DND-41 (cell line): Measurements from ENCODE around the gene ZBP1.

Experiments
- ATAC-seq: fragments of 200-7000 bp; cut with Tn5 transposase; 3 replicates; pipeline ENCODE4 v1.9.1; 2021; ENCODE audit warnings: low read depth; ENCODE audit not compliant: insufficient read depth
- DNase-seq: peaks from one replicate; pipeline ENCODE4 v3.0.0-alpha.2; 2020
- H2AFZ ChIP-seq: 2 replicates; pipeline ENCODE4 v1.6.0; 2012; ENCODE audit warnings: low read depth, low read length
- H3K27ac ChIP-seq: 2 replicates; pipeline ENCODE4 v1.5.1; 2012; ENCODE audit warnings: low read length, inconsistent platforms
- H3K27me3 ChIP-seq: fragments of 200-600 bp; sonication (generic); 2 replicates; pipeline ENCODE4 v1.6.0; 2012; ENCODE audit warnings: low read length, mild to moderate bottlenecking, inconsistent platforms; ENCODE audit not compliant: insufficient read depth, poor library complexity
- H3K36me3 ChIP-seq: 2 replicates; pipeline ENCODE4 v1.5.1; 2012; ENCODE audit warnings: low read length, inconsistent platforms; ENCODE audit not compliant: insufficient read depth
- H3K4me1 ChIP-seq: 2 replicates; pipeline ENCODE4 v1.5.1; 2012; ENCODE audit warnings: mild to moderate bottlenecking, low read length; ENCODE audit not compliant: insufficient read depth
- H3K4me2 ChIP-seq: 2 replicates; pipeline ENCODE4 v1.6.0; 2012; ENCODE audit warnings: mild to moderate bottlenecking, moderate library complexity, low read length, inconsistent platforms; ENCODE audit not compliant: insufficient read depth
- H3K4me3 ChIP-seq, 2 experiments: fragments of 200-600 bp in 1 of 2; shearing (Covaris generic) in 1 of 2; 2 replicates each; pipeline ENCODE4 v1.5.1; 2012 to 2016; ENCODE audit warnings: inconsistent platforms in 2 of 2, low read length in 2 of 2, mild to moderate bottlenecking in 2 of 2, low read depth in 1 of 2, moderate library complexity in 1 of 2
- H3K79me2 ChIP-seq: 2 replicates; pipeline ENCODE4 v1.6.0; 2012; ENCODE audit warnings: low read length, inconsistent platforms; ENCODE audit not compliant: insufficient read depth
- H3K9ac ChIP-seq: 2 replicates; pipeline ENCODE4 v1.6.0; 2012; ENCODE audit warnings: low read depth, mild to moderate bottlenecking, inconsistent platforms, low read length, moderate library complexity
- H3K9me3 ChIP-seq: 2 replicates; pipeline ENCODE4 v1.5.1; 2012; ENCODE audit warnings: low read length, moderate library complexity, mild to moderate bottlenecking, inconsistent platforms; ENCODE audit not compliant: insufficient read depth, severe bottlenecking
- H4K20me1 ChIP-seq: 2 replicates; pipeline ENCODE4 v1.6.0; 2012; ENCODE audit warnings: low read length; ENCODE audit not compliant: insufficient read depth
- EZH2 ChIP-seq: IDR thresholded peaks from 3 replicates; pipeline ENCODE4 v1.6.1; 2012; ENCODE audit warnings: borderline replicate concordance, low read depth, mild to moderate bottlenecking, moderate library complexity, low read length, inconsistent platforms; ENCODE audit not compliant: severe bottlenecking
- TF ChIP-seq, protein P1 (sequence below): IDR thresholded peaks from 2 replicates; pipeline ENCODE4 v1.5.1; 2012; ENCODE audit warnings: borderline replicate concordance, low read length, moderate library complexity, mild to moderate bottlenecking; ENCODE audit not compliant: poor library complexity, severe bottlenecking; ENCODE audit errors: extremely low read depth

The ZBP1 gene

GRCh38 chr20:57614490-57615444, 5.5 kb downstream of the ZBP1 start:
- Histone ChIP-seq H3K4me1 (peaks cover 21% of the 10 kb centered on the region), H3K36me3 (no peaks in the 10 kb centered on the region), H3K79me2 (no peaks in the 10 kb centered on the region), H2AFZ (no peak overlapping the region), H3K27ac (no peak overlapping the region), H3K9ac (no peak overlapping the region), H3K27me3 (peaks cover 22% of the 10 kb centered on the region), H3K4me3 (no peak overlapping the region), H3K4me2 (no peak overlapping the region), H4K20me1 (peaks cover 66% of the 10 kb centered on the region), H3K9me3 (no peaks in the 10 kb centered on the region)
- TF ChIP-seq EZH2, result no peak
- TF ChIP-seq, protein P1, sequence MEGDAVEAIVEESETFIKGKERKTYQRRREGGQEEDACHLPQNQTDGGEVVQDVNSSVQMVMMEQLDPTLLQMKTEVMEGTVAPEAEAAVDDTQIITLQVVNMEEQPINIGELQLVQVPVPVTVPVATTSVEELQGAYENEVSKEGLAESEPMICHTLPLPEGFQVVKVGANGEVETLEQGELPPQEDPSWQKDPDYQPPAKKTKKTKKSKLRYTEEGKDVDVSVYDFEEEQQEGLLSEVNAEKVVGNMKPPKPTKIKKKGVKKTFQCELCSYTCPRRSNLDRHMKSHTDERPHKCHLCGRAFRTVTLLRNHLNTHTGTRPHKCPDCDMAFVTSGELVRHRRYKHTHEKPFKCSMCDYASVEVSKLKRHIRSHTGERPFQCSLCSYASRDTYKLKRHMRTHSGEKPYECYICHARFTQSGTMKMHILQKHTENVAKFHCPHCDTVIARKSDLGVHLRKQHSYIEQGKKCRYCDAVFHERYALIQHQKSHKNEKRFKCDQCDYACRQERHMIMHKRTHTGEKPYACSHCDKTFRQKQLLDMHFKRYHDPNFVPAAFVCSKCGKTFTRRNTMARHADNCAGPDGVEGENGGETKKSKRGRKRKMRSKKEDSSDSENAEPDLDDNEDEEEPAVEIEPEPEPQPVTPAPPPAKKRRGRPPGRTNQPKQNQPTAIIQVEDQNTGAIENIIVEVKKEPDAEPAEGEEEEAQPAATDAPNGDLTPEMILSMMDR, result no peak
- DNase-seq, result no peak
- no peak for ATAC-seq

GRCh38 chr20:57613481-57613921, 6.7 kb downstream of the ZBP1 start:
- DNase-seq, result no peak
- Histone ChIP-seq H3K79me2 (no peaks in the 10 kb centered on the region), H3K4me2 (no peak overlapping the region), H3K4me3 (no peak overlapping the region), H2AFZ (no peak overlapping the region), H4K20me1 (peaks cover 61% of the 10 kb centered on the region), H3K4me1 (peaks cover 8% of the 10 kb centered on the region), H3K9me3 (no peaks in the 10 kb centered on the region), H3K27me3 (peaks cover 28% of the 10 kb centered on the region), H3K27ac (no peak overlapping the region), H3K36me3 (no peaks in the 10 kb centered on the region), H3K9ac (no peak overlapping the region)
- no peak for ATAC-seq
- TF ChIP-seq EZH2, result no peak
- TF ChIP-seq, protein P1, result no peak

GRCh38 chr20:57612916-57613315, 7.3 kb downstream of the ZBP1 start:
- no peak overlapping the region for H3K4me3 ChIP-seq
- DNase-seq, result no peak
- no peak overlapping the region for H3K27ac ChIP-seq
- no peaks in the 10 kb centered on the region for H3K9me3 ChIP-seq
- H3K4me2 ChIP-seq, result no peak overlapping the region
- H2AFZ ChIP-seq, result no peak overlapping the region
- peaks cover 3% of the 10 kb centered on the region for H3K4me1 ChIP-seq
- TF ChIP-seq, protein P1, result no peak
- no peak for TF ChIP-seq EZH2
- no peaks in the 10 kb centered on the region for H3K79me2 ChIP-seq
- H3K9ac ChIP-seq, result no peak overlapping the region
- no peaks in the 10 kb centered on the region for H3K36me3 ChIP-seq
- H4K20me1 ChIP-seq, result peaks cover 56% of the 10 kb centered on the region
- ATAC-seq, result no peak
- H3K27me3 ChIP-seq, result peaks cover 27% of the 10 kb centered on the region
